Measurements from ENCODE around the gene LEFTY2.
"Not testable (repeated sequence)": the region's sequence is repeated elsewhere in the genome, so short reads cannot be mapped to it uniquely, and the experiment has no call there.

LEFTY2 gene

GRCh38 chr1:225941187-225941941 is at the start of gene LEFTY2:
Gene LEFTY2 (minus strand): TSS chr1:225941220. CDS start chr1:225941140, 80 bp downstream.
- no peak for DNase-seq (ENCODE audit: low read depth)
- no peak for TF ChIP-seq CTCF (IDR thresholded peaks at IDR 0.05; ENCODE audit: insufficient read depth, low read depth, low read length, missing control alignments)
- H3K4me3 ChIP-seq (ENCODE audit: low read depth, low read length): no peak within 1 kb of the TSS

- no peak overlapping the region for H3K4me3 ChIP-seq (ENCODE audit: low read depth, low read length)
- DNase-seq (ENCODE audit: low read depth): peak; percentile 56
- peak; percentile 65 for TF ChIP-seq CTCF (IDR thresholded peaks at IDR 0.05; ENCODE audit: insufficient read depth, low read depth, low read length, missing control alignments)
Observed at GRCh38 chr1:225987491-225988316, 46.7 kb upstream of the LEFTY2 start.

GRCh38 chr1:225981714-225982113 is 40.7 kb upstream of the LEFTY2 start:
- TF ChIP-seq CTCF (IDR thresholded peaks at IDR 0.05; ENCODE audit: insufficient read depth, low read depth, low read length, missing control alignments): no peak
- no peak overlapping the region for H3K4me3 ChIP-seq (ENCODE audit: low read depth, low read length)
- DNase-seq (ENCODE audit: low read depth): no peak

- no peak for TF ChIP-seq CTCF (IDR thresholded peaks at IDR 0.05; ENCODE audit: insufficient read depth, low read depth, low read length, missing control alignments)
- DNase-seq (ENCODE audit: low read depth): no peak
- no peak overlapping the region for H3K4me3 ChIP-seq (ENCODE audit: low read depth, low read length)
Observed at GRCh38 chr1:225980005-225980836, 39.2 kb upstream of the LEFTY2 start.

GRCh38 chr1:225979421-225979820 is 38.4 kb upstream of the LEFTY2 start:
- no peak overlapping the region for H3K4me3 ChIP-seq (ENCODE audit: low read depth, low read length)
- no peak for DNase-seq (ENCODE audit: low read depth)
- no peak for TF ChIP-seq CTCF (IDR thresholded peaks at IDR 0.05; ENCODE audit: insufficient read depth, low read depth, low read length, missing control alignments)

- peak; percentile 70 for DNase-seq (ENCODE audit: low read depth)
- no peak for TF ChIP-seq CTCF (IDR thresholded peaks at IDR 0.05; ENCODE audit: insufficient read depth, low read depth, low read length, missing control alignments)
Observed at GRCh38 chr1:225977937-225978748, 37.1 kb upstream of the LEFTY2 start.

GRCh38 chr1:225975146-225975545 is 34.1 kb upstream of the LEFTY2 start:
- DNase-seq (ENCODE audit: low read depth); H3K4me3 ChIP-seq (ENCODE audit: low read depth, low read length): not testable (repeated sequence)

More at GRCh38 chr1:225977937-225978748, 37.1 kb upstream of the LEFTY2 start:
- no peak overlapping the region for H3K4me3 ChIP-seq (ENCODE audit: low read depth, low read length)
